Stimulated activated CD4-positive, alpha-beta T cell treated with anti-CD3 and anti-CD28 coated beads, TNF-alpha, amount 100 ng/mL, for 24 hours (primary cell): ENCODE data around the gene FRMD4B.
"Not testable (repeated sequence)": the region's sequence is repeated elsewhere in the genome, so short reads cannot be mapped to it uniquely, and the experiment has no call there.

Experiments
- DNase-seq, 3 experiments: peaks; one replicate each; pipeline ENCODE4 v3.0.0-alpha.2; 2020; ENCODE audit warnings: low read depth in 3 of 3

FRMD4B gene

DNA sequence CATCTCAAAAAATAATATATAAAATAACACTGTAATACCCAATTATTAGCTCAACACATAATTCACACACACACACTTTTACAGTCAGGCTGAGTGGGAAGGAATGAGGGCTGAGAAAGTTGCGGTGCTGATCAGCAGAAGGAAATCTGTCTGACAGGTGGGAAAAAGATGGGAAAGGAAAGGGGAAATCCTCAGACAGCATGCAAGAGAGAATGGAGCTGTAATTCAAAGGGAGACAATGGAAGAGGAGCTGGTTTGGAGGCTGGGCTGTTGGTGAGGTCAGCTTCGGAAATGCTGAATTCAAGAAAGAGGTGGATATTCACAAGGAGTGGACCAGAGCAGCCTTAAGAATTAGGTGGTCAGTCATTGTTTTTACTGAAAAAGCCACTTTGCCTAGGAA, 141.8 kb downstream of the FRMD4B start:
- DNase-seq = no peak

GRCh38 chr3:69241769-69242168, 144.1 kb downstream of the FRMD4B start:
- DNase-seq = no peak

- DNase-seq = no peak
These were observed 145.0 kb downstream of the FRMD4B start for GRCh38 chr3:69240651-69241568.

DNA sequence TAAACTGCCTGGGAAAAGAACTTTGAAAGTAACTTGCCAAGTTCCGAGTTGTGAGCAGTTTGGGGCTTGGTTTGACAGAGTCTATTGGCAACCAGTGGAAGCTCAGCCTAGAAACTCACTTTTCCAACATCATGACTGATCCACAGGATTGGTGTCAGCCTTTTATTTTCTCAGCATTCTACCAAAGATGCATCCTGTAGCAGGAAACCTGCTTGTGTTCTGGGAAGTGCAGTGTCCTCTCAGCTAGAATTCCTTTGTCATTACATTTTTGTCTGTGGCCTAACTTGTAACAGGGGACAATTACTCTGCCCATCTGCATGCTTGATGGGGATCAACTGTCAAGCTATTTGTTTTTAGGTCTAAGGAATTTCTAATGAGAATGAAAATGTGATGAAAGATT, 146.8 kb downstream of the FRMD4B start:
- DNase-seq = no peak

GRCh38 chr3:69236812-69237707, 148.8 kb downstream of the FRMD4B start:
- no peak for DNase-seq

GRCh38 chr3:69235882-69236281, 150.0 kb downstream of the FRMD4B start:
- no peak for DNase-seq

DNA sequence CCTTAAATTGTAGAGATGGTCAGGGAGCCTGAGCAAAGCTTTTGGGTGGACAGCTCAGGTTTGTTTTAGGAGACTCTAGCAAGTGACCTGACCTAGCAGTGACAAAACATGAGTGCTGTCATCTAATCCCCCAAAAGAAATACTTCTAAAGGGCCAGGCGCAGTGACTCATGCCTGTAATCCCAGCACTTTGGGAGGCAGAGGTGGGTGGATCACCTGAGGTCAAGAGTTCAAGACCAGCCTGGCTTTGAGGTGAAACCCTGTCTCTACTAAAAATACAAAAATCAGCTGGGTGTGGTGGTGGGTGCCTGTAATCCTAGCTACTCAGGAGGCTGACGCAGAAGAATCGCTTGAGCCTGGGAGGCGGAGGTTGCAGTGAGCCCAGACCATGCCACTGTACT, 150.7 kb downstream of the FRMD4B start:
- not testable (repeated sequence) for DNase-seq

DNA sequence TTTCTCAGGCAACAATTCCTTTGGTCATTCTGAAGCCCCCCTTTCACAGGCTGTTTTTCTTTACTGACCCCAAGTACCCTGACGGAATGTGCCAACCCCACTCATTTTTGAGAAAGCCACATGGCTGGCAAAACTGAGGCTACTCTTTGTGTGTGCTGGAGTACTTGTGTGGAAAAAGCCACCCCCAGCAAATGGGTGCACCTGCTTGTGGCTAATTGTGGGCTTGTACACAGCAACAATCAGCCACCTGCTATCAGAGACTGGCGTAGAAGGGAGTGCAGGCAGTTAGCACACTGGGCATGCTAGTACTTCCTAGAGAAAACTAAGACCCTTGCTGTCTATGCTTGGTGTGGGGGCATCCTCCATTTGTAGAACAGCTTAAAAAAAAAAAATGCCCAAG, 153.4 kb downstream of the FRMD4B start:
- no peak for DNase-seq

DNA sequence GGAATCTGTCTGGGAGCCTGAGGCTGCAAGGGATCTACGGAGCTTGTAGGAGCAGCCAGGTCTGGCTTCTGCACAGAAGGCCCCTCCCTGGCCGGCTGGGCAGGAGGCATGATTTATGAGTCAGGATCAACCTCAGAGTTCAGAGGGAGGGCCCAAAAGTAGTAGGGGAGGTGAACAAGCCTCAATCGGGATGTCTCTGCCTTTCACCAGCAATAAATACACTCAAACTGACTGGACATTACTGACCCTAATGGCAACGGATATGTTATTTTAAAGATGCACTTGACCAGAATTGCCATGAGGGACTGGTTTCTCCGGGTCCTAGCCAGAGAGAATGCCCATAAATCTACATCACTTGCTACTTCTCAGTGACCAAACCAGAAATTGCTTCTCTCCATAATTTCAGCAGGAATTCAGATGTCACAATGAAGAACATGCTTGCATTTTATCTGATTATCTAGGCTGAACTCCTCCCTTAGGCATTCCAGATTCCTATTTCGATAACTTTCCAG, 153.9 kb downstream of the FRMD4B start:
- no peak for DNase-seq

DNA sequence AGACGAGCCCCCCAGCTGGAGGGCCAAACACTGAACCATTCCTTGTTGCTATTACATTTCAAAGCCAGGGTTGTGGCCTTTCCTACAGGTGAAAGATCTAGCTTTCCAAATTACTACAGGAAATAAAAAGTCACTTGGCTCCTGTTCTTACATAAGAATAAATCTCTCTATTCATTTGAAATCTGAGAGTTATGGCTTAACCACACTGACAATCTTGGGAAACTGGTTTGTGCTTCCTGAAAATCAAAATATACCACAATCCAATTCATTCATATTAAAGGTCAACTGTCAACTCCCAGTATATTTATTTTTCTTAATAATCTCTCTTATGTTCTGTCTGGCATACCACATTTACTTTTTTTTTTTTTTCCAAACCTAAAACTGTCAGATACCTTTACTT, 159.8 kb downstream of the FRMD4B start:
- DNase-seq = no peak

DNA sequence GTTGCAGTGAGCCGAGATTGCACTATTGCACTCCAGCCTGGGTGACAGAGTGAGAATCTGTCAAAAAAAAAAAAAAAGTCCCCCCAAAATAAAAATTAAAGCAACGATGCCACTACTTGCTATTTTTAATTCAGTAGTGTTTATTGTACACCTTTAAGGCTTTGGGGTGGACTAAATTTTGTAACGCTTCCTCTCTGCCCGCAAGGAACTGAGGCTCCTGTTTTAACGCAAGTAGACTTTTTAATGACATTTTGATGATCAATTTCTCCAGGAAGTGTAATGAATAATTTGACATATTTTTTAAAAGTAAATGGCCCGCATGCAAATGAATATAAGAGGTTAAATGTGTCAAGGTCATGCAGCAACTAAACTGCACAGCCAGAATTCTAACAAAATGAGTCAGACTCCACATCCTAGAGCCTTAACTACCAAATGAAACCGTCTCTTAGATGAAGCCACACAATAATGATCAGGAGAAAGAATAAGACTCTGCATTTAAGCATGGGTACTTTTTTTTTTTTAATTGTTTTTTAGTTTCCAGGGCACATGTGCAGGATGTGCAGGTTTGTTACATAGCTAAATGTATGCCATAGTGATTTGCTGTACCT, 166.7 kb downstream of the FRMD4B start:
- DNase-seq = no peak

GRCh38 chr3:69218079-69218478, 167.8 kb downstream of the FRMD4B start:
- no peak for DNase-seq

DNA sequence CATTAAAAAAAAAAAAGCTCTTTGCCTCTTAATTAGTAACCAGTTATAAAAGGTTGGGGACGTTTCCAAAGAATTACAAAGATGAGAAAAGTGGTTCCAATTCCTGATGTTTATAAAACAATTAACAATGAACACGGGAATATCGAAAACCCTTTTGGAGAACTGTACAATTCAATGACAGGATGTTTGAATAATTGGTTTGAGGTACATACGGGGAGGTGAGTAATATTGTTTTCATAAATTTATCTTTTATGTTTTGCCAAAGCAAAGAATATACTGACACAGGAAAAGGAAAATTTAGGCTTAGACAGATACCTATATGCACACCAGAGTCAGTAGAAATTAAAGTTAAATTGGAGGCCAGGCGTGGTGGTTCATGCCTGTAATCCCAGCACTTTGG, 168.9 kb downstream of the FRMD4B start:
- DNase-seq = no peak

- DNase-seq = no peak
These were observed 171.6 kb downstream of the FRMD4B start for GRCh38 chr3:69214241-69214640.

DNA sequence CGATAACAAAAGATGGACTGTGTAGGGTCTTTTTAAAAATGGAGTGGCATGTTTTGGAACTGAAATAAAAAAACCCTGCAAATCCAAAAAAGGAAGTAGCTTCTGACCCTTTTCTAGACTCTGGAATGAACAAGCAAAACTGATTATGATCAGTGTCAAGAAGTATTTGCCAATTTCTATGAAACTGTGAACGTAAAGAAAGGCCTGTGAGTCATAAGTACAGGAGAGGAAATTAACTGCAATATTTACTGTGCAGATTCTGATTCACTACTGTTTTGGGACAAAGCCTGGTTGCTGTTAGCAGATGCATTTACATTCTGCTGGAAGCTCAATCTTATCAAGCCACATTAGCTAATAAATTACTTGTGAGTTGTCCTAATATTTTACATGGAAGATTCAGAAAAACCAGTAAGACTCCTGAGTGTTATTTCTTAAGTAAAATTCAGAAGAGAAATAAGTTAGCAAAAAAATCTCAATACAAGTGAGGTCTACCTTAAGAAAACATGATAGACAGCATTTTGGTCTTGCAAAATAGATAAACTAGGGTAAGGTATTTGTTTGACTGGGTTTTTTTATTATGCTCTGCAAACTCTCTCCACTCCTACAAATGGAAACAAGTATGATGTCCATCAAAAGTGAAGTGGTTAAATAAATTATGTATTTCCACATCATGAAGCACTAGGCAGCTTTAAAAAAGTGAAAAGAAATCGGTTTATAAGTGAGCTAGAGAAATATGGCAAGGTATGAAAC, 173.3 kb downstream of the FRMD4B start:
- DNase-seq = no peak

- no peak for DNase-seq
These were observed 175.7 kb downstream of the FRMD4B start for GRCh38 chr3:69210068-69210730.

DNA sequence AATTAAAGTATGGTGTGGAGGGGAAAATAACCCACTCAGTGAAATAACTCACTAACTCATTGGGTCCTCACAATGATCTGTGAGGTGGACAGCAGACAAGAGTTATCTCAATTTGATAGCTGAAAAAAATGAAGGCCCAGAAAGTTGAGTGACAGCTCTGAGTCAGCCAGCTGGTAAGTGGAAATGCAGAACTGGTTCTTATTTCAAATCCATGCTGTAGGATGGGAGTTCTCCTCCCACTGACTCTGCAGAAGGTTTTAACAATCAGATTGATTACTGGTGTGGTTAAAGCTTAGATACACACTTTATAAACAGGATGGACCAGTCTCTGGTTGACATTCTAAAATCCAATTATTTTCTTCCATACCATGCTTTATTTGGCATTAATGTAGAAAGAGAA, 176.5 kb downstream of the FRMD4B start:
- DNase-seq = no peak

DNA sequence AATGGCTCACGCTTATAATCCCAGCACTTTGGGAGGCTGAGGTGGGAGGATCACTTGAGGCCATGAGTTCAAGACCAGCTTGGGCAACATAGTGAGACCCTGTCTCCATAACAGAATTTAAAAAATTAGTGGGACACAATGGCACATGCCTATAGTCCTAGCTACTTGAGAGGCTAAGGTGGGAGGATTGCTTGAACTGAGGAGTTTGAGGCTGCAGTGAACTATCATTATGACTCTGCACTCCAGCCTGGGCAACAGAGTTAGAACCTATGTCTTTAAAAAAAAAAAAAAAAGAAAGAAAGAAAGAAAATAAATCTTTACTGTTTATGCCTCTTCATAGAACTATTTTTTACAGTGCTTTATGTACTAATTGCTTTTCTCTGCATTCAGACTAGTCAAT, 178.9 kb downstream of the FRMD4B start:
- no peak for DNase-seq

GRCh38 chr3:69205385-69205784, 180.5 kb downstream of the FRMD4B start:
- no peak for DNase-seq

DNA sequence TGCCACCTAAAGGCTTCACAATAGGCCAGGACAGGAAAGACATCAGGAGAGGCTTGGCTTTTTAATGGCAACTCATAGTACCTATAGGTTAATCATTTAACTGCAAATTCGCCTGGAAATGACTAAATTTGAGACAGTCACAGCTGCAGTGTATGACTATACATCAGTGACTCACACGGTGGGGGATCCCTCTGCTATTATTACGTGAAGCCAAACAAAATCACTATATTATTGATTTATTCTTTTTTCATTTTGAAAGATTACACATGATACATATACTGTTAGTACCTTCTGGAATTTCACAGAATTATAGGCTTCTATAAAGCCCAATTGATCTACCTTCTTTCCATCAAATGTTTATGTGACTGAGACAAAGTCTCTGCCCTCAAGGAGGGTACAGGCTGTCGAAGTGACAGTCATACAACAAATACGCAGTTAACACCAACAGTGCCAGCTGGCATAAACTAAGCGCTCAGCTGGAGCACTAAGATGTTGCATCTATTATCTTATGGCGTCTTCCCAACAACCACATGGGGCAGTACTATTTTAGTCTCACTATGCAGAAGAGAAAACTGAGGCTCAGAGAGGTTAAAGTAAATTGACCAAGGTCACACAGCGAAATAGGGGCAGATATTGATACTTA, 181.5 kb downstream of the FRMD4B start:
- DNase-seq = peak in 2 of 3 experiments; percentile 29 to 53
